Cerebellar nuclear complex (tissue), 1 donor: ENCODE data around the gene ANKRD23.
A peak's percentile ranks its signal among the peaks of the same experiment; 100 is the strongest.
"Not testable (repeated sequence)": the region's sequence is repeated elsewhere in the genome, so short reads cannot be mapped to it uniquely, and the experiment has no call there.

Experiments used
- DNase-seq, 2 experiments: peaks; one replicate each; lab custom pipeline; 2025; lab: John Stamatoyannopoulos, UW

Gene ANKRD23

GRCh38 chr2:96816127-96816835 is 27.5 kb downstream of the ANKRD23 start, which contains the start of gene CNNM3:
CNNM3 (plus strand) TSS chr2:96816268; CDS start chr2:96816278, 10 bp downstream.
- peak; percentile 45 to 74 for DNase-seq

DNA sequence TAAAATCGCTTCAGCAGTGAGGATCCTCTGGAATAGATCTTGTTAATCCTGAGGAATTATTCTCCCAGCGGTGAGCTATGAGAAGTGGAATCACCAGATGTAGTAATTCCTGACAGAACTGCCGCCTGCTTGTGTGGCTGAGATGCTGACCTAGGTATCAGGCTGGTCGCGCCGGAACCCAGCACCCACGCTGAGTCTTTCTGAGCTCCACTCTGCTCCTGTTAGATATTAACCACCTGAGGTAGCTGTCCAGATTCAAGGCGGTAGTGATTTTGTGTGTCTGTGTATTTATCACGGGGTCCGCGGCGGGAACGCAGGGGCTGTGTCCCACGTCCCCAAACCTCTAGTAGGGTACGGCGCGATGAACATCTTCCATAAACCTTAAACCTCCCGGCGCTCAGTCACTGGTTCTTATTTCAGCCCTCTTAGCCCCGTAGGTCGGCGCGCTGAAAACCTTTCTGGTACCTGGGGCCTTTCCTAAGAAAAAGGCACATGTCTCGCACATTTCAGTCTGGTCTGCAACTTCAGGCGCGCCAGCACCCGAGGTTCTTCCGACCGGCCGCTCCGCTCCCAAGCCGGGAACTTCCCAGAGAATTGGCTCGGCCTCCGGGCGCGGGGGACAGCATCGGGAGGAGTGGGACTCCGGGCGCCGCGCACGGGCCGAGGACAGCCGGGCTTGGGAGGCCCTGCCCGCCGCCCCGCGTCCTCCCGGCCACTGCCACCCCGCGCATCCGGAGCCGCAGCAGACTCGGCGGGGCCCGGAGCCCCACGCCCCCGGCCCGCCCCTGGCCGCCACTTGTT is 28.3 kb downstream of the ANKRD23 start:
- DNase-seq = no peak

GRCh38 chr2:96813656-96814055 is 30.2 kb downstream of the ANKRD23 start:
- no peak for DNase-seq

DNA sequence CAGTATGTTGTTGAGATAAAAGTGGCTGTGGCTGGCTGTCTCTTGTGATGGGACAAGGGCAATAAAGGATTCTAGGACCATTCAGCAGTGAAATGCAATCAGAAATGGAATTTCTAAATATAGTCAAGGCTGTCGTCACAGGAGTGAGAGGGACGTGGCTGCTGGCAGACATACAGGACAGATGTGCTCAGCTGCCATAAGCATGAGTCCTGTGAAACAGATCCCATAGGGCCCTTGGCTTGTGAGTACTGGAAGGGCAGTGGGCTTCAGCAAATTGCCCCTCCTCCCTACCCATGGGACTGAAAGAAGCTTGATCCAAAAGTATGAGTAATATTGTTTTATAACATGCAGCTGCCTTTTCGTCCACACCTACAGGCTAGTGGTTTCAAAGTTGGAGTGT is 31.9 kb downstream of the ANKRD23 start:
- DNase-seq = no peak

DNA sequence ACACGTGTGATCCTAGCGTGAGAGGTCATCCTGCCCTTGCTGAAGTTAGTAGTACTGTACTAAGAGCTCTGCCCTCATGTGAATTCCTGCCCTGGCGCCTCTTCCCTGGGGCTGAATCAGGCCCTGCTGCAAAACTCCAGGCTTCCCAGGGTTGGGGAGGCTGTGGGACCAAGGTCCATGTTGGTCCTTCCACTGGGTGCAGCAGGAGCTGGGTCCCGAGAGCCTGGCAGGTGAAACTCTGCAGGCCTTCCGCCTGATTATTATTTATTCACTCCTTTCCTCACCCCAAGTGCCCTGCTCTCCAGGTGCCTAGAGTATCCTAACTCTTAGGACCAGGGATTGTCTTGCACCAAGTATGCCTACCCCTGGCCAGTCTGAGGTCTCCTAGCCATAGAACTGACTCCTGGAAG is 33.0 kb downstream of the ANKRD23 start:
- no peak for DNase-seq

DNA sequence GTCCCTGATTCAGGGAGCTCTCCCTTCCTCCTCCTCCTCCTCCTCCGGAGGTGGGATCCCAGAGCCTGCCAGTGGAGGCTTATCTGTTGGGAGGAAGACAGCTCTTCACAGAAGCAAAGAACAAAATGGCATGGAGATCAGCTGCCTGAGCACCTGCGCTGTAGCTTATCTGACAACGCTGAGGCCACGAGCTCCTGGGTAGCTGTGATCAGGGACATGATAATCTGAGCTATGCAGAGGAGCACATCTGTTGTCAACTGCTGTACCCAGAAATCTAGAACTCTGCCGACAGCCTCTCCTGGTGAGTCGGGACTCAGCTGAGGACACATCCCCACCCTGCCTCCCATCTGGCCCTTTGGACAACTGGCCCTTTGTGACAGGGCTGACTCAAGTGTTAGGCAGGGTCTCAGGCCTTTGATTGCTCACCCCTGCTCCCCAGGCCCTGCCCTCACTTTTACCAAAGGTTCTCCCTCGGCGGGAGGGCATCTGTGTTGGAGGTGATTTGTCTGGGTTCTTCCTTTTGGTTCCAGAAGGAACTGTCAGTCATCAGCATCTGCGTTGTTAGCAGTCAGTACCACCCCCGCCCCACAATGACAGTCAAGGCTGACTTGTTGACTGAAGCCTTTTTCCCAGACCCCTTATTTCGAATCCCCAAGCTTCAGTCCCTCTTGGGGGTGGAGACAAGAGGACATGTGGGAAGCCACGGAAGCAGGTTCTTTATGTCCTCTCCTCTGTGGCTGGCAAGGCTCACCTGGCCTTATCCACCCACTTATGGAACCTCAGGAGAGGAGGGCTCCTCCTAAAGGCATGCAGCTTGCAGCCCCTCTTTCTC is 33.7 kb downstream of the ANKRD23 start:
- no peak for DNase-seq

- DNase-seq = no peak
Measured at GRCh38 chr2:96809216-96809882, 34.5 kb downstream of the ANKRD23 start.

DNA sequence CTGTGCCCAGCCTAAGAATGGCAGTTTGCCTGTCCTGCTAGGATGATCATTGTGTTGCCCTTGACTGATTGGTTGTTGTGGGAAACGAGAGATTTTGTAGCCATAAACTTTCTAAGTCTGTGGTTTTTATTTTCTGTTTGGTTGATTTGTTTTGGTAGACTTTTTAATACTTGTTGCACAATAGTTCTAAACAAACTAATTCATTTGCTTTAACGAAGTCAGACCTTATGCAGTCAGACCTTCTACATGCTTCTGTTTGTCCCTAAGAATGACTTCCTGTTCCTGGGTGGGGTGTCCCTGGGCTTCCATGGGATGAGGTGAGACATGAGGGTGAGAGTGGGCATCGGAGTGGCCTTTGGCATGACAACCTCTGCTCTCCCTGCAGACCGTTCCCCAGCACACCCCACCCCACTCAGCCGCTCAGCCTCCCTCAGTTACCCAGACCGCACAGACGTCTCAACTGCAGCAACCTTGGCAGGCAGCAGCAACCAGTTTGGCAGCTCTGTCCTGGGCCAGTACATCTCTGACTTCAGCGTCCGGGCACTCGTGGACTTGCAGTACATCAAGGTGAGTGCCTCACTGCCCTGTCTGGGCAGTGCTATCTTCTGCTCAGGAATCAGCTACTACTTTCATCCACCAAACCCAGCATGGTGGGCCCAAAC is 35.5 kb downstream of the ANKRD23 start:
- no peak for DNase-seq

DNA sequence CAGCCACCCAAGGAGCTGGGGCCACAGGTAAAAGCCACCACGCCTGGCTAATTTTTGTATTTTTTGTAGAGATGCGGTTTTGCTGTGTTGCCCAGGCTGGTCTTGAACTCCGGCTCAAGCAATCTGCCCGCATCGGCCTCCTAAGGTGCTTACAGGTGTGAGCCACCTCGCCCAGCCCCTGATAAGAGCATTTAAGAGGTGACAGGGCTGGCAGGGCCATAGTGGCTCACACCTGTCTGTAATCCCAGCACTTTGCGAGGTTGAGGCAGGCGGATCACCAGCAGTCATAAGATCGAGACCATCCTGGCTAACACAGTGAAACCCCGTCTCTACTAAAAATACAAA is 36.7 kb downstream of the ANKRD23 start:
- no peak for DNase-seq

DNA sequence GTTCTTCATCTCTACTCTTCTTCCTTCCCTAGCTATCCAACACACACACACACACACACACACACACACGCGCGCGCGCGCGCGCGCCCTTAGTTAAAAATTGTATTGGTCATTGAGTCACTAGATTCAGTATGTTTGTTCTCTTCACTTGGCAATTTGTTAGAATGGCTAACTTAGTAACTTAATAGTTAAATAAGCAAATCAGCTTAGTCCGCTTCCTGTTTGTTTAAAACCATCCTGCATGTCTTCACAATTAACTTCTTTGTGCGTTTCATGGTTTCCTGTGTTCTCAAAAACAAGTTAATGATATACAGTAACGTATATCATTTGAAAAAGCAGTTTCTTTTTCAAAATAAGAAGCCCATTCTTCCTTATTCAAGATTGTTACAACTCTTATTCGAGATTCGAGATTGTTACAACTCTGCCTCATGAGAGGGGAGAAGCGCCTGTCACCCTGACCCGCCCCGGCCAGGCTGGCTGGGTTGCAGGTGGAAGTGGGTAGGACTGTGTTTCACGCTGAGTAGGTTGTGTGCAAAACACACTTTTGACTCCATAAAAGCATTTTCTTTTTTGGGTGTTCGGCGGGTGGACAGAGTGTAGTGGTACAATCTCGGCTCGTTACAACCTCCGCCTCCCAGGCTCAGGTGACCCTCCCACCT is 37.2 kb downstream of the ANKRD23 start:
- DNase-seq = no peak

GRCh38 chr2:96805946-96806345 is 37.9 kb downstream of the ANKRD23 start:
- DNase-seq = not testable (repeated sequence)

- DNase-seq = no peak
Measured at GRCh38 chr2:96804986-96805385, 38.8 kb downstream of the ANKRD23 start.

GRCh38 chr2:96802721-96803120 is 41.1 kb downstream of the ANKRD23 start:
- no peak for DNase-seq

GRCh38 chr2:96801786-96802595 is 41.8 kb downstream of the ANKRD23 start:
- DNase-seq = no peak

DNA sequence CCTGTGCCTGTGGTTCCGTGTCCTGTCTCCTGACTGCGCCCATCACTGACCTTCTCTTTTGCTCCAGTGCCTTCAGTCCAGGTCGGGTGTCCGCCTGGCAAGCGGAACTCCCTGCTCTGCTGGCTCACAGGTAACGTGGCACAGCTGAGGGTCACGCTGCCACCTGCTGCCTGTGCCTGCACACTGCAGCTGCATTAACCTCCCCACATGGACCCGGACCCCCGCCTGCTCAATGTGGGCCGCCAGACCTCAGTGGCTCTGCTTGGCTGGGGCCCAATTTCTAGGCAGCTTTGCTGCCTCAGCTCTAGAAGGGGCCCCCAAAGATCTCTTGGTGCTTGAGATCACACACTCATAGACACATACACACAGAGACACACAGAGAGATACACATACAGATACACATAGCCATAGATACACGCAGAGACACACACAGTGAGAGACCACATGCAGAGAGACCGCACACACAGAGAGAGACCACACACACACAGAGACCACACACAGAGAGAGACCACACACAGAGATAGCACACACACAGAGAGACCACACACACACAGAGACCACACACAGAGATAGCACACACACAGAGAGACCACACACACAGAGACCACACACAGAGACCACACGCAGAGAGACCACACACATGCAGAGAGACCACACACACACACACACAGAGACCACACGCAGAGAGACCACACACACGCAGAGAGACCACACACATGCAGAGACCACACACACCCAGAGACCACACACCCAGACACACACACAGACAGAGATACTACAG is 42.6 kb downstream of the ANKRD23 start:
- DNase-seq = peak in 1 of 2 experiments; percentile 66

DNA sequence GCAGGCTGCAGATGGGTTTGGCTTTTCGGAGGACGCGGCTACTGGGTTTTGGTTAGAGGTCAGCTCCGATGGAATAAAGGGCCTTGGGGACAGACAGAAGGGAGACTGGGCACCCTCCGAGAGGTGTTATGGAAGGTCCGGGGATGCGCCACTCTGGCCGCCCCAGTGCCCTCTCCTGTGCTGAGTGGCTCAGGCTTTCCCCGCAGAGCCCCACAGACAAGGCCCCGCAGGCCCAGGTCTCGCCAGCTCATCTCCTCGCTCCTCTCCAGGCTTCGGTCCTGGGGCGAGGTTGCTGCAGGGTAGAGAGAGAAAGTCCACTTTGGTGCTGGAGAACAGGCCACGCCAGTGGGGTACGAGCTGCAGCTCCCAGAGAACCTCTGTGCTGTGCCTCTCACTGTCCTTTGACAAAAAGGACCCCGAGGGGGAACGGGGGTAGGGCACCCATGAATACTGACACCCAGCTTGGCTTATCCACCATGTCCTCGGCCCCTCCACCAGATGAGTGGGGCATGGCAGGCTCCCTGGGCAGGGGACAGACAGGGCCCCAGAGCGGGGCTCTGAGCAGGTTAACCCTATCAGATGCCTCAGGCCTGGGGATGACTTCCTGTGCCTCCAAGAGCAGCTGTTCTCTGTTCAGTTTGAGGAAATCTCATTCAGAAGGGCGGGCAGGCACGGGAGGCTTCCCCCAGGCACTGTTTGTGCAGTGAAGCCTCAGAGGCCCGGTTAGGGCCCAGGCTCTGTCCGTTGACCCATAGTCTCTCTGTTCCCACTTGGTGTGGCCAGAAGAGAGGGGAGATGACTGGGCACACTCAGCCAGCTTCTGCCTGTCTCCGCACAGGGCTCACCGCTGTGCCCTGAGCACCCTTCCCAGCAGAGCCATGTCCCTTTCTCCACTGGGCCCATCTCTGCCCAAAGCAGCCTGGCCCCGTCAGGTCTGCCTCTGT is 43.5 kb downstream of the ANKRD23 start:
- DNase-seq = no peak

DNA sequence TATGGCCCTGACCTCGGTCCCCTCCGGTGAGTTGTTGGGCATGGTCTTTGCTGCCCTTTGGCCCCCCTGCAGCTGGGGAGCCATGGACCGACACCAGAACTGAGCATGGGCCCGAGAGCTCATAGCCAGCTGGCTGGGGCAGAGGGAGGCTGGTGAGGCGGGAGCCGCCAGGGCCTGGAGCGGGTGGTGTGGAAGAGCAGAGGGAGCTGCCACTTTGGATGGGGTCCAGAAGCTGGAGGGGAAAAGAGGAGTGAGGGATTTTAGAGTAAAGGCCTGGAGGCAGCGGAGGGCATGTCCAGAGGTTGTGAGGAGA is 44.2 kb downstream of the ANKRD23 start:
- no peak for DNase-seq
